A673 (cell line): ENCODE results near the gene HRH2.

Experiments used
- EZH2 ChIP-seq: fragments of 200-600 bp; sonication (generic); IDR thresholded peaks from 2 replicates; pipeline ENCODE4 v1.6.1; 2017; ENCODE audit warnings: borderline replicate concordance, low read depth, mild to moderate bottlenecking, mixed read lengths, antibody characterized with exemption, low read length; ENCODE audit not compliant: poor library complexity, severe bottlenecking
- TF ChIP-seq, protein P1 (sequence below): fragments of 300-800, 200-600 bp; sonication (generic); conservative IDR thresholded peaks from 2 replicates; pipeline ENCODE4 v1.5.1; 2017; ENCODE audit warnings: low read depth, mild to moderate bottlenecking, antibody characterized with exemption, low read length, moderate library complexity, mixed read lengths

DNA sequence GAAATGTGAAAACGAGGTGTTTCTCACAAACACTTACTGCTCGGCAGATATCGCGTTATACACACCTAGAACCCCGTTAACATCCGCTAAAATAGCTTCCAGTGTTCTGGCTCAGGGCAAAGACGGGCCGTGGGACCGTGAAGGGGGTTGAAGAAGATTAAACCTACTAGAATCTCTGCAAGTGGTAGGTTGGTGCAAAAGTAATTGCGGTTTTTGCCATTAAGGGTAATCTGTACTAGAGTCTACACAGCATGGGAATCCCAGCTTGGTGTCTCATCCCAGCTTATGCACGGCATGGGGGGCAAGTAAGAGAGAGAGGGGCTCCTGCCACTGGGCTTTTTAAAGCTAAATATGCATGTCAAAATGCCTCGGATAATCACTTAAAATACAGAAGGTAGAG, 43.9 kb downstream of the HRH2 start:
- TF ChIP-seq, protein P1, sequence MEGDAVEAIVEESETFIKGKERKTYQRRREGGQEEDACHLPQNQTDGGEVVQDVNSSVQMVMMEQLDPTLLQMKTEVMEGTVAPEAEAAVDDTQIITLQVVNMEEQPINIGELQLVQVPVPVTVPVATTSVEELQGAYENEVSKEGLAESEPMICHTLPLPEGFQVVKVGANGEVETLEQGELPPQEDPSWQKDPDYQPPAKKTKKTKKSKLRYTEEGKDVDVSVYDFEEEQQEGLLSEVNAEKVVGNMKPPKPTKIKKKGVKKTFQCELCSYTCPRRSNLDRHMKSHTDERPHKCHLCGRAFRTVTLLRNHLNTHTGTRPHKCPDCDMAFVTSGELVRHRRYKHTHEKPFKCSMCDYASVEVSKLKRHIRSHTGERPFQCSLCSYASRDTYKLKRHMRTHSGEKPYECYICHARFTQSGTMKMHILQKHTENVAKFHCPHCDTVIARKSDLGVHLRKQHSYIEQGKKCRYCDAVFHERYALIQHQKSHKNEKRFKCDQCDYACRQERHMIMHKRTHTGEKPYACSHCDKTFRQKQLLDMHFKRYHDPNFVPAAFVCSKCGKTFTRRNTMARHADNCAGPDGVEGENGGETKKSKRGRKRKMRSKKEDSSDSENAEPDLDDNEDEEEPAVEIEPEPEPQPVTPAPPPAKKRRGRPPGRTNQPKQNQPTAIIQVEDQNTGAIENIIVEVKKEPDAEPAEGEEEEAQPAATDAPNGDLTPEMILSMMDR, result no peak
- TF ChIP-seq EZH2, result no peak
